HG03457 (cell line): ENCODE data around the gene FGL2.
A peak's percentile ranks its signal among the peaks of the same experiment; 100 is the strongest.
"Not testable (repeated sequence)": the region's sequence is repeated elsewhere in the genome, so short reads cannot be mapped to it uniquely, and the experiment has no call there.

Experiments
- ATAC-seq: cut with Tn5 transposase; IDR thresholded peaks from one replicate; pipeline ENCODE4 v1.9.1; 2021; ENCODE audit warnings: moderate number of reproducible peaks; ENCODE audit not compliant: unreplicated experiment

The FGL2 gene

GRCh38 chr7:77217474-77218185, 18.0 kb upstream of the FGL2 start:
- no peak for ATAC-seq

GRCh38 chr7:77216181-77216845, 16.7 kb upstream of the FGL2 start:
- ATAC-seq = no peak

DNA sequence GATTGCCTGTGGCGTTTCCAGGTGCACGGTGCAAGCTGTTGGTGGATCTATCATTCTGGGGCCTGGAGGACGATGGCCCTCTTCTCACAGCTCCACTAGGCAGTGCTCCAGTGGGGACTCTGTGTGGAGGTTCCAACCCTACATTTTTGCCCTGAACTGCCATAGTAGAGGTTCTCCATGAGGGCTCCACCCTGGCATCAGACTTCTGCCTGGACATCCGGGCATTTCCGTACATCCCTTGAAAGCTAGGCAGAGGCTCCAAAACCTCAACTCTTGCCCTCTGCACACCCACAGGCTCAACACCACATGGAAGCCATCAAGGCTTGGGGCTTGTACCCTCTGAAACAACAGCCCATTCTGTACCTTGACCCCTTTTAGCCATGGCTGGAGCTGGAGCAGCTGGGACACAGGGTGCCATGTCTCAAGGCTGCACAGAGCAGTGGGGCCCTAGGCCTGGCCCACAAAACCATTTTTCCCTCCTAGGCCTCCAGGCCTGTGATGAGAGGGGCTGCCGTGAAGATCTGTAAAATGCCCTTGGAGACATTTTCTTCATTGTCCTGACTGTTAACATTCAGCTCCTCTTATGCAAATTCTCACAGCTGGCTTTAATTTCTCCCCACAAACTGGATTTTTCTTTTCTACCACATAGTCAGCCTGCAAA, 10.0 kb upstream of the FGL2 start:
- no peak for ATAC-seq

GRCh38 chr7:77208416-77208815, 8.8 kb upstream of the FGL2 start:
- ATAC-seq = no peak

DNA sequence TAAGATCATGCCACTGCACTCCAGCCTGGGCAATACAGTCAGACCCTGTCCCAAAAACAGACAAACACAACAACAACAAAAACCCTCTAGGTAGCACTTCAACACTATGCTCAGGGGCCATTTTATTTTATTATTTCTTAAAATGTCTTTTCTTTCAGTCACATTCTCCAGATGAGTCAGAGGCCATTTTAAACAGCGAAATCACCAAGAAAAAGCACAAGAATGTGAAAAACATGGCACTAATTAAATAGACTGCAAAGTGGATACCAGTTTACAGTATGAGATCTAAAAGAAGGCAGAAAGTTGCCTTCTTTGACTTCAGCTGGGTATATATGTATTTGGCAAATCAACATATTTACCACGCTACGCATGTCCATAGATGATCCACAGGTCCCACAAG, 6.1 kb upstream of the FGL2 start:
- ATAC-seq = no peak

DNA sequence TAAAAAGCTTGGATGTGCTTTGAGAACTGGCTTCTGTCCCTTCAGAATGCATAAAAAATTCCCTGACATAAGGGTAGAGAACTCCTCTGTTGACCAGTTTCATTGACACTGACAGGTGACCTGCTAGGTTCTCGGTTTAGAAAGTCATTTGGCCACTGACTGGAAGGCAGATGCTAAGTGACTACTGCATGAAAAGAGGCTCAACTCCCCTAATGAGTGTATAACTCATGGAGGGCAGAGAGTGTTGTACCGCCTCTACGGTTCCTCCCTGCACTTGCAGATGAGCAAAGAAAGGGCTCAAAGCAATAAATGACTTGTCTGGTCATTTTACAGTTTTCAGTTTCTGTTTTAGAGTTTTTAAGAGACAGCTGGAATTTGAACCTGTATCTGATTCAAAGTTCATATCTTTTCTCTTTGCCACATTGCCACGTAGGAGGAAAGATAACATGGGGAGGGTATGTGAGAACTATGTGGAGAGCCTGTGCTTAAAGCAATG, 2.9 kb upstream of the FGL2 start:
- peak; percentile 78 for ATAC-seq

- ATAC-seq = no peak
Observed at GRCh38 chr7:77200542-77200941, 923 bp upstream of the FGL2 start.

DNA sequence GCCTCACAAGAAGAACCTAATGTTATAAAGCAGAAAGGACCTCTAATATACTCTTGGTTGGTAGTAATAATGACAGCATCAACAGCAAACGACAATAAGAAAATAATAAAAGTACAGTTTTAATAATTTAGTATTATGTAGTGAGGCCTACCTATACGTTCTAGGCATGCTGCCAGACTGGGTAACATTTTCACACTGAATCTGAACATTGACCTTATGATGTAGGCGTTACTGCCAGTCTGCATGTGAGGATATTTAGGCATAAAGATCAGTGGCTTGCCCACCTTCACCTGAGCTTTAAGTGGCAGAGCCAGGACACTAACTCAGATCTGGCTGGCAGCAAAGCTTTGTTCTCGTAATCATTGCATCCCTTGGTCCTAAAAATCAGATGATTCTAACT, 2.5 kb downstream of the FGL2 start:
- no peak for ATAC-seq

GRCh38 chr7:77188731-77189437, 10.7 kb downstream of the FGL2 start:
- ATAC-seq = no peak

DNA sequence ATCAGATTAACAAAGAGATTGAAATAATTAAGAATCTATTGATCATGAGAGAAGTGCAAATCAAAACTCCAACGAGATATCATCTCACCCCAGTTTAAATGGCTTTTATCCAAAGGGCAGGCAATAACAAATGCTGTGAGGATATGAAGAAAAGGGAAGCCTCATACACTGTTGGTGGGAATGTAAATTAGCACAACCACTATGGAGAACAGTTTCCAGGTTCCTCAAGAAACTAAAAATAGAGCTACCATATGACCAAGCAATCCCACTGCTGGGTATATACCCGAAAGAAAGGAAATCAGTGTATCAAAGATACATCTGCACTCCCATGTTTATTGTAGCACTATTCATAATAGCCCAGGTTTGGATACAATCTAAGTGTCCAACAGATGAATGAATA, 13.8 kb downstream of the FGL2 start:
- no peak for ATAC-seq

- ATAC-seq = no peak
Observed at GRCh38 chr7:77184990-77185389, 14.6 kb downstream of the FGL2 start.

GRCh38 chr7:77184463-77184862, 15.2 kb downstream of the FGL2 start:
- ATAC-seq = no peak

- ATAC-seq = no peak
Observed at GRCh38 chr7:77182261-77182660, 17.4 kb downstream of the FGL2 start.

DNA sequence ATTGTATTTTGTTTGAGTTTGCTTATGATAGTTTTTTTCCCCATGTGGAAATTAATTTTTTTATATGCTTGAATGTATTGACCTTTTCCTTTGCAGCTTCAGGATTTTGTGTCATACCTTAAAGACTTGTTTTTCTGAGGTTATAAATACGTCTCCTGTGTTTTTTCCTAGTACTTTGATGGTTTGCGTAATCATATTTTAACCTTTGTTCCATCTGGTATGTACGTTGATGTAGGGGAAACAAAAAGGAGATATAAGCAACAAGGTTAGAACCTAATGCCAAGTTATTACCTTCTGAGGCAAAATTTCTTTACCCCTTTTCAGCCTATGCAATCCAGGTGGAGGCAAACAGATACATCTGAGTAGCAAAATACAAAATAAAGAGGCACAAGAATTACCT, 17.9 kb downstream of the FGL2 start:
- no peak for ATAC-seq

DNA sequence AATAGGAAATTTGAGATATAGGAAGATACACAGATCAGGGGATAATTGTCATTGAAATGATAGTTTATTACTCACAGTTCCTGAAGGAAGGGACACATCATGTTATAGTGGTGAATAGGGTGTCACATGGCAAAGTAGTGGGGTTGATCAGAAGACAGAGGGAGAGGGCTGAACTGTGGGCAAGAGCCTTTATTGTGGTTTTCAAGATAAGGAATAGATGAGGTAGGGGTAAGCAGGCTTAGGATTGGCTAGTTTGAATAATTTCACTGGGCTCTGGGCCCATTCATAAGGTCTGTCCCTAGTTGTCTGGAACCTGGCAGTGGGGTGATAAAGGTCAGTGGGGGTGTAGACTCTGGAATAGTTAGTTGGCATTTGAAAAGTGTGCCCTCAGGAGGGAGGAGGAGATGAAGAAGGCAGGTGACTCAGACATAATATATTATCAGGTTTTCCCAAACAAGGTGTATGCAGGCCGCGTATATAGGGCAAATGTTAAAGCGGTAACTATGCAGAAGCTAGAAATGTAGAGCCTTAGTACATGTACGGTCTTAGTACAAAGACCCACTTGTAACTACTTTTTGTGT, 18.5 kb downstream of the FGL2 start:
- ATAC-seq = no peak

- ATAC-seq = not testable (repeated sequence)
Observed at GRCh38 chr7:77178024-77178423, 21.6 kb downstream of the FGL2 start.

DNA sequence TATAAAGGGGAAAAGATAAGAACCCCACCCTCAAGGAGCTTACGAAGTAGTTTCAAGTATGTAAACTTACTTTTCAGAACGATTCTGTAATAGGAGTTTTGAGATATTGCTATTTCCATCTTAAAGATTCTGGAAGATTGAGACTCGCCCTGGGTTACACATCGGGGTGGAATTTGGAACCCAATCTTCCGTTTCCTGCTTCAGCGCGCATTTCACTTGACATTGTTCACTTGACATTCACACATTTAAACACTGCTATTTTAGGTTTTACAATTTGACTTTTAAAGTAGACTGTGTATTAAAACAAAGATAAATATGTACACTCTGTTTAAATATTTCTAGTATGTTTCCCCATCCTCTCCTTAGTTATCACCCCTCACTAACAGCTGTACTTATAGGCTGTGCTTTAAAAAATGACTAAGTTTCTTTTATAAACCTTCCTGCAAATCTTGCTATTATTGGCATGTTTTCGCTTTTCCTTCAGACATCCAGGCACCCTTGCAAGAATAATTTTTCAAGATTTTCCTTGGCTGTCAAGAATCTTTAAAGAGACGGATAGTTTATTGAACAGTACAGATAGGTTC, 22.2 kb downstream of the FGL2 start:
- not testable (repeated sequence) for ATAC-seq

DNA sequence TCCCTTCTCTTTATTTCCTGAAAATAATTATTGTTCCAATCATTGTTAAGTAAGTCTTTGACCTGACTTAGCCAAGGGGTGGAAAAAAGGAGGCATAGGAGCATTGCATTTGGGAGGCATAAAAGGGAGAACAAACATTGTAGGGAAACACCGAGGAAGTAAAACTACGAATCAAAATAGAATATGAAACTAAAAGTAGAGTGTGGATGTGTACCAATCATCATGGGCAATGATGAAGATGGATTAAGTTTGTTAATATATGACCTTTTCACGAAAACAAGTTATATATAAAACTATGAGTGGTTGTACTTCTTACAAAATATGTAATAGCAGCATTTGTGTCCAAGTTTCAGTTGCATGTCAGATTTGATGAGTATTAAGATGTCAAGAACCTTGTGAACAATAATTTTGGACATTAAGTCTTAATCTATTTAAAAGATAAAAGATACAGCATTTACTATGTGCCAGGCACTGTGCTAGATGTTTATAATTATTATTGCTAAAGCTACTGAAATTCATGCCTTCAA, 24.3 kb downstream of the FGL2 start:
- ATAC-seq = peak; percentile 66

- ATAC-seq = not testable (repeated sequence)
Observed at GRCh38 chr7:77174418-77174817, 25.2 kb downstream of the FGL2 start.

DNA sequence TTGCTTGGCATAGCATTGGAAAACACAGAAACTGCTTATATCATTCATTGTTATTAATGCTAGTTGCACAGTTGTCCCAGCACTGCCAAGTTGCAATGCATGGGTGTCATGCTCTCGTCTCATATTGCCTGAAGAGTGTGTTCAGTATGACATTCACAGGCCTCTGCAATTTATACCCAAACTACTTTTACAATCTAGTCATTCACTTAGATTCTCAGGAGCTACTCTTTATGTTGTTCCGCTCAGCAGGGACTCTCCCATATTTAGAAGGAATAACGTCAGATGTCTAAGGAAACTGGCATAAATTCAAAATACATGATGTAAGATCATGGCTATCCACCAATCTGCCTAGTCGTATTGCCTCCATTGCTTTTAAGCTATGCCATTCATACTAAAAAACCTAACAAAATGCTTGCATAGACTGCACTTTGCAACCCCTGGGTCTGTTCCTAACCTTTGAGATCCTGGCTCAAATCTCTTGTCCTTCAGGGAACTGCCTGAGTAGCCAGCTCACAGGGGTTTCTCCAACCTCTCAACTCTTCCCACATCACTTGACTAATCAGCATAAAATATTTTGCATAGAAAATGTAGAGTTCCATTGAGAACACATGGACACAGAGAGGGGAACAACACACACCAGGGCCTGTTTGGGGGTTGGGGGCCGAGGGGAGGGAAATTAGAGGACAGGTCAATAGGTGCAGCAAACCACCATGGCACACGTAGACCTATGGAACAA, 27.0 kb downstream of the FGL2 start:
- not testable (repeated sequence) for ATAC-seq
